Chondrocyte (in vitro differentiated cells): ENCODE measurements around the gene TXNDC9. TPM values are rescaled to one million over a fixed set of nuclear protein-coding genes. Genes with fewer than 3 reads are reported as not detected.
"Not testable (repeated sequence)": the region's sequence is repeated elsewhere in the genome, so short reads cannot be mapped to it uniquely, and the experiment has no call there.

Experiments
- DNase-seq: peaks from one replicate; pipeline ENCODE4 v3.0.0; 2021; ENCODE audit warnings: mixed read lengths, low spot score
- H3K27ac Mint-ChIP-seq: one replicate; pipeline ENCODE4 v1.8.0; 2021; ENCODE audit warnings: mild to moderate bottlenecking, moderate library complexity, mixed read lengths; ENCODE audit not compliant: unreplicated experiment
- H3K27me3 Mint-ChIP-seq: 2 replicates; pipeline ENCODE4 v1.8.0; 2021; ENCODE audit warnings: low read depth, mixed read lengths
- H3K36me3 Mint-ChIP-seq: 2 replicates; pipeline ENCODE4 v1.8.0; 2021; ENCODE audit warnings: low read depth, mixed read lengths
- H3K4me1 Mint-ChIP-seq: 2 replicates; pipeline ENCODE4 v1.8.0; 2021; ENCODE audit warnings: low read depth, mild to moderate bottlenecking, mixed read lengths
- H3K4me3 Mint-ChIP-seq: one replicate; pipeline ENCODE4 v1.8.0; 2021; ENCODE audit warnings: mild to moderate bottlenecking, moderate library complexity, mixed read lengths; ENCODE audit not compliant: unreplicated experiment
- H3K9me3 Mint-ChIP-seq: 2 replicates; pipeline ENCODE4 v1.8.0; 2021; ENCODE audit warnings: low read depth, mixed read lengths
- CTCF ChIP-seq: fragments of 200-600 bp; sonication (generic); IDR thresholded peaks from 2 replicates; pipeline ENCODE4 v1.5.0; 2021; ENCODE audit warnings: antibody characterized with exemption, mild to moderate bottlenecking, moderate library complexity
- total RNA-seq: library from RNA; stranded (reverse); gene quantifications from 3 replicates; pipeline ENCODE4 v1.2.1, GENCODE V29; 2021

The TXNDC9 gene
- total RNA-seq, 1 donor from 2014 or later = 32.0 TPM

GRCh38 chr2:99317161-99317872, 18.8 kb downstream of the TXNDC9 start:
- H3K27ac Mint-ChIP-seq = no peak overlapping the region
- H3K36me3 Mint-ChIP-seq = peaks cover 27% of the 10 kb centered on the region
- no peaks in the 10 kb centered on the region for H3K9me3 Mint-ChIP-seq
- no peak overlapping the region for H3K4me3 Mint-ChIP-seq
- H3K27me3 Mint-ChIP-seq = no peaks in the 10 kb centered on the region
- TF ChIP-seq CTCF = no peak
- H3K4me1 Mint-ChIP-seq = no peaks in the 10 kb centered on the region
- no peak for DNase-seq

- DNase-seq, H3K27ac Mint-ChIP-seq, H3K4me3 Mint-ChIP-seq, H3K9me3 Mint-ChIP-seq, H3K36me3 Mint-ChIP-seq, H3K27me3 Mint-ChIP-seq, H3K4me1 Mint-ChIP-seq: not testable (repeated sequence)
These were observed 35.0 kb downstream of the TXNDC9 start, which contains the start of gene LYG1 for GRCh38 chr2:99301097-99301496. Gene LYG1, minus strand, starts transcription at chr2:99301197. Its CDS starts 5,527 bp downstream, at chr2:99295670.

GRCh38 chr2:99299580-99299979, 36.6 kb downstream of the TXNDC9 start:
- H3K4me3 Mint-ChIP-seq = no peak overlapping the region
- no peaks in the 10 kb centered on the region for H3K9me3 Mint-ChIP-seq
- H3K4me1 Mint-ChIP-seq = no peaks in the 10 kb centered on the region
- TF ChIP-seq CTCF = no peak
- DNase-seq = no peak
- no peaks in the 10 kb centered on the region for H3K27me3 Mint-ChIP-seq
- H3K27ac Mint-ChIP-seq = no peak overlapping the region
- H3K36me3 Mint-ChIP-seq = peaks cover 6% of the 10 kb centered on the region

- Mint-ChIP-seq H3K4me3 (no peak overlapping the region), H3K36me3 (peaks cover 5% of the 10 kb centered on the region), H3K27ac (no peak overlapping the region), H3K9me3 (no peaks in the 10 kb centered on the region), H3K27me3 (no peaks in the 10 kb centered on the region), H3K4me1 (no peaks in the 10 kb centered on the region)
- no peak for TF ChIP-seq CTCF
- DNase-seq = no peak
These were observed 38.1 kb downstream of the TXNDC9 start for GRCh38 chr2:99297994-99298393.

GRCh38 chr2:99285526-99285925, 50.6 kb downstream of the TXNDC9 start:
- no peak for TF ChIP-seq CTCF
- Mint-ChIP-seq H3K9me3 (peaks cover 1% of the 10 kb centered on the region), H3K36me3 (peaks cover 5% of the 10 kb centered on the region)

More at GRCh38 chr2:99285526-99285925, 50.6 kb downstream of the TXNDC9 start:
- no peak for DNase-seq
- H3K4me1 Mint-ChIP-seq = peaks cover 4% of the 10 kb centered on the region
- H3K4me3 Mint-ChIP-seq = no peak overlapping the region
- H3K27ac Mint-ChIP-seq = no peak overlapping the region
- no peaks in the 10 kb centered on the region for H3K27me3 Mint-ChIP-seq
